WTC11 (cell line): Measurements from ENCODE around the gene PTPN21. TPM values are rescaled to one million over a fixed set of nuclear protein-coding genes. Genes with fewer than 3 reads are reported as not detected.

ENCODE experiments used
- CREM ChIP-seq: sonication (generic); formaldehyde crosslinking; IDR thresholded peaks from 2 replicates; pipeline ENCODE4 v1.8.1; 2022; ENCODE audit warnings: mild to moderate bottlenecking, missing genetic modification reagents, moderate library complexity
- ESRRA ChIP-seq: sonication (generic); formaldehyde crosslinking; IDR thresholded peaks from 2 replicates; pipeline ENCODE4 v1.8.1; 2022; ENCODE audit warnings: mild to moderate bottlenecking, missing genetic modification reagents, borderline replicate concordance
- FOXJ3 ChIP-seq: sonication (generic); formaldehyde crosslinking; IDR thresholded peaks from 2 replicates; pipeline ENCODE4 v1.9.0; 2021; ENCODE audit warnings: missing genetic modification reagents, mild to moderate bottlenecking, borderline replicate concordance
- JUN ChIP-seq: sonication (generic); formaldehyde crosslinking; IDR thresholded peaks from 2 replicates; pipeline ENCODE4 v1.8.0; 2023; ENCODE audit warnings: mild to moderate bottlenecking, missing genetic modification reagents
- NR1H2 ChIP-seq: sonication (generic); formaldehyde crosslinking; IDR thresholded peaks from 2 replicates; pipeline ENCODE4 v1.9.0; 2021; ENCODE audit warnings: mild to moderate bottlenecking, moderate library complexity, missing genetic modification reagents
- OVOL2 ChIP-seq: fragments of 250-450 bp; sonication (Bioruptor Pico); IDR thresholded peaks from 2 replicates; pipeline ENCODE4 v1.9.0; 2021; ENCODE audit warnings: mild to moderate bottlenecking, borderline replicate concordance
- ZNF138 ChIP-seq: sonication (generic); formaldehyde crosslinking; conservative IDR thresholded peaks from 2 replicates; pipeline ENCODE4 v1.8.1; 2022; ENCODE audit warnings: mild to moderate bottlenecking, moderate library complexity, missing genetic modification reagents
- ZNF232 ChIP-seq: sonication (generic); formaldehyde crosslinking; IDR thresholded peaks from 2 replicates; pipeline ENCODE4 v1.8.0; 2022; ENCODE audit warnings: mild to moderate bottlenecking, missing genetic modification reagents
- ZNF423 ChIP-seq: fragments of 250-450 bp; sonication (Bioruptor Pico); IDR thresholded peaks from 2 replicates; pipeline ENCODE4 v2.1.2; 2022; ENCODE audit warnings: mild to moderate bottlenecking, moderate library complexity
- total RNA-seq: library from RNA; stranded (reverse); gene quantifications from 3 replicates; pipeline ENCODE4 v1.2.3, GENCODE V29; 2021
- TF ChIP-seq, protein P1 (sequence below): sonication (generic); formaldehyde crosslinking; IDR thresholded peaks from 2 replicates; pipeline ENCODE4 v1.8.1; 2023; ENCODE audit warnings: mild to moderate bottlenecking, missing genetic modification reagents
- TF ChIP-seq, protein P2 (sequence below): sonication (generic); formaldehyde crosslinking; IDR thresholded peaks from 2 replicates; pipeline ENCODE4 v1.8.1; 2023; ENCODE audit warnings: mild to moderate bottlenecking, missing genetic modification reagents
- TF ChIP-seq, protein P3 (sequence below): fragments of 250-450 bp; sonication (Bioruptor Pico); IDR thresholded peaks from 2 replicates; pipeline ENCODE4 v1.8.0; 2021; ENCODE audit warnings: mild to moderate bottlenecking
- TF ChIP-seq, protein P4 (sequence below): sonication (generic); formaldehyde crosslinking; IDR thresholded peaks from 2 replicates; pipeline ENCODE4 v1.8.0; 2022; ENCODE audit warnings: mild to moderate bottlenecking, missing genetic modification reagents
- TF ChIP-seq, protein P5 (sequence below): sonication (generic); formaldehyde crosslinking; IDR thresholded peaks from 2 replicates; pipeline ENCODE4 v1.8.0; 2022; ENCODE audit warnings: mild to moderate bottlenecking, missing genetic modification reagents
- TF ChIP-seq, protein P6 (sequence below): sonication (generic); formaldehyde crosslinking; IDR thresholded peaks from 2 replicates; pipeline ENCODE4 v1.8.1; 2022; ENCODE audit warnings: low read depth, mild to moderate bottlenecking, moderate library complexity, missing genetic modification reagents, borderline replicate concordance
- TF ChIP-seq, protein P7 (sequence below): sonication (generic); formaldehyde crosslinking; IDR thresholded peaks from 2 replicates; pipeline ENCODE4 v1.8.1; 2023; ENCODE audit warnings: mild to moderate bottlenecking, missing genetic modification reagents, borderline replicate concordance
- TF ChIP-seq, protein P8 (sequence below): fragments of 250-450 bp; sonication (Bioruptor Pico); conservative IDR thresholded peaks from 2 replicates; pipeline ENCODE4 v1.9.0; 2021; ENCODE audit warnings: mild to moderate bottlenecking
- TF ChIP-seq, protein P9 (sequence below): sonication (generic); formaldehyde crosslinking; IDR thresholded peaks from 2 replicates; pipeline ENCODE4 v1.8.0; 2023; ENCODE audit warnings: mild to moderate bottlenecking, missing genetic modification reagents
- TF ChIP-seq, protein P10 (sequence below): sonication (generic); formaldehyde crosslinking; IDR thresholded peaks from 2 replicates; pipeline ENCODE4 v1.8.1; 2023; ENCODE audit warnings: mild to moderate bottlenecking, missing genetic modification reagents, moderate library complexity

The PTPN21 gene
- total RNA-seq, 1 experiment from 2014 or later, result 7.5 TPM

DNA sequence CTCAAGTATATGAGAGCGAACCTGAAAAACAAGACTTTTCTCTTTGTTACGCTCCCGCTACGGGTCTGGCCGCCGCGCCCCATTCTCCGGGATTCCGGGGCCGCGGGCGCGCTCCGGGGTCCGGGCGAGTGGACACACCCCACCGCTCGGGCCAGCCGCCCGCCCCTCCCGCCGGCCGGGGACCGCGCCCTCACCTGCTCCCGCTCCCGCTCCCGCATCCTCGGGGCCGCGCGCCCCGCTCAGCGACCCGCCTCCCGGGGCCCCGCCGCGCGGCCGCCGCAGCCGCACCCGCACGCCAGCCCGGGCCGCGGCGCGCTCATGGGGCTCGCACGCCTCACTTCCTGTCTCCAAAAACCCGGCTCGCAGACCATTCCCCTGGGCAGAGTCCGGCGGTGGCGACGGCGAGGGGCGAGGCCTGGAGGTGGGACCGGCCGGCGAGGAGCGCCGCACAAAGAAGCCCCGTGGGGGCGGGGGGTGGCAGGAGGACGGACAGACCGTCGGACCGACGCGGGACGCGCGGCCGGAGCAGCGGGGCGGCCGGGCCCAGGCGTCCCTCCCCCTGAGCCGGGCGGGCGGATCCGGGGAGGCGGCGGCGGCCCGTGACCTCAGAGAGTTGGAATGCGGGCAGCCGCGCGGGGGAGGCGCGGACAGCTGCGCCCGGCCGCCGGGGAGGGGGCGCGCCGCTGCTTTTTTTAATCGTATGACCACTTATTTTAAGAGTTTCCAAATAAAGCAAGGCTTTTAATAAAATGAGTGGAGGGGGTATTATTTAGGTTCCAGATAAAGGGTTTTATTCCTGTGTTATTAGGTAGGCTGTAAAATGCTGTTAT is at the start of gene PTPN21 (continued):
- TF ChIP-seq, protein P1, sequence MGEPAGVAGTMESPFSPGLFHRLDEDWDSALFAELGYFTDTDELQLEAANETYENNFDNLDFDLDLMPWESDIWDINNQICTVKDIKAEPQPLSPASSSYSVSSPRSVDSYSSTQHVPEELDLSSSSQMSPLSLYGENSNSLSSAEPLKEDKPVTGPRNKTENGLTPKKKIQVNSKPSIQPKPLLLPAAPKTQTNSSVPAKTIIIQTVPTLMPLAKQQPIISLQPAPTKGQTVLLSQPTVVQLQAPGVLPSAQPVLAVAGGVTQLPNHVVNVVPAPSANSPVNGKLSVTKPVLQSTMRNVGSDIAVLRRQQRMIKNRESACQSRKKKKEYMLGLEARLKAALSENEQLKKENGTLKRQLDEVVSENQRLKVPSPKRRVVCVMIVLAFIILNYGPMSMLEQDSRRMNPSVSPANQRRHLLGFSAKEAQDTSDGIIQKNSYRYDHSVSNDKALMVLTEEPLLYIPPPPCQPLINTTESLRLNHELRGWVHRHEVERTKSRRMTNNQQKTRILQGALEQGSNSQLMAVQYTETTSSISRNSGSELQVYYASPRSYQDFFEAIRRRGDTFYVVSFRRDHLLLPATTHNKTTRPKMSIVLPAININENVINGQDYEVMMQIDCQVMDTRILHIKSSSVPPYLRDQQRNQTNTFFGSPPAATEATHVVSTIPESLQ (CRISPR knock-in tag), result no peak
- TF ChIP-seq JUN (CRISPR knock-in tag), result no peak
- no peak for TF ChIP-seq FOXJ3 (CRISPR knock-in tag)
- TF ChIP-seq, protein P2, sequence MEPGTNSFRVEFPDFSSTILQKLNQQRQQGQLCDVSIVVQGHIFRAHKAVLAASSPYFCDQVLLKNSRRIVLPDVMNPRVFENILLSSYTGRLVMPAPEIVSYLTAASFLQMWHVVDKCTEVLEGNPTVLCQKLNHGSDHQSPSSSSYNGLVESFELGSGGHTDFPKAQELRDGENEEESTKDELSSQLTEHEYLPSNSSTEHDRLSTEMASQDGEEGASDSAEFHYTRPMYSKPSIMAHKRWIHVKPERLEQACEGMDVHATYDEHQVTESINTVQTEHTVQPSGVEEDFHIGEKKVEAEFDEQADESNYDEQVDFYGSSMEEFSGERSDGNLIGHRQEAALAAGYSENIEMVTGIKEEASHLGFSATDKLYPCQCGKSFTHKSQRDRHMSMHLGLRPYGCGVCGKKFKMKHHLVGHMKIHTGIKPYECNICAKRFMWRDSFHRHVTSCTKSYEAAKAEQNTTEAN, result no peak
- TF ChIP-seq ZNF423 (CRISPR knock-in tag), result no peak
- no peak for TF ChIP-seq OVOL2
- no peak for TF ChIP-seq ESRRA (CRISPR knock-in tag)
- no peak for TF ChIP-seq NR1H2 (CRISPR knock-in tag)
- TF ChIP-seq CREM (CRISPR knock-in tag), result peak; percentile 70; the same call in 1 of the 2 replicates
- TF ChIP-seq, protein P3, sequence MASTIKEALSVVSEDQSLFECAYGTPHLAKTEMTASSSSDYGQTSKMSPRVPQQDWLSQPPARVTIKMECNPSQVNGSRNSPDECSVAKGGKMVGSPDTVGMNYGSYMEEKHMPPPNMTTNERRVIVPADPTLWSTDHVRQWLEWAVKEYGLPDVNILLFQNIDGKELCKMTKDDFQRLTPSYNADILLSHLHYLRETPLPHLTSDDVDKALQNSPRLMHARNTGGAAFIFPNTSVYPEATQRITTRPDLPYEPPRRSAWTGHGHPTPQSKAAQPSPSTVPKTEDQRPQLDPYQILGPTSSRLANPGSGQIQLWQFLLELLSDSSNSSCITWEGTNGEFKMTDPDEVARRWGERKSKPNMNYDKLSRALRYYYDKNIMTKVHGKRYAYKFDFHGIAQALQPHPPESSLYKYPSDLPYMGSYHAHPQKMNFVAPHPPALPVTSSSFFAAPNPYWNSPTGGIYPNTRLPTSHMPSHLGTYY (CRISPR knock-in tag), result no peak
- TF ChIP-seq, protein P4, sequence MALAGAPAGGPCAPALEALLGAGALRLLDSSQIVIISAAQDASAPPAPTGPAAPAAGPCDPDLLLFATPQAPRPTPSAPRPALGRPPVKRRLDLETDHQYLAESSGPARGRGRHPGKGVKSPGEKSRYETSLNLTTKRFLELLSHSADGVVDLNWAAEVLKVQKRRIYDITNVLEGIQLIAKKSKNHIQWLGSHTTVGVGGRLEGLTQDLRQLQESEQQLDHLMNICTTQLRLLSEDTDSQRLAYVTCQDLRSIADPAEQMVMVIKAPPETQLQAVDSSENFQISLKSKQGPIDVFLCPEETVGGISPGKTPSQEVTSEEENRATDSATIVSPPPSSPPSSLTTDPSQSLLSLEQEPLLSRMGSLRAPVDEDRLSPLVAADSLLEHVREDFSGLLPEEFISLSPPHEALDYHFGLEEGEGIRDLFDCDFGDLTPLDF (CRISPR knock-in tag), result no peak
- TF ChIP-seq, protein P5, sequence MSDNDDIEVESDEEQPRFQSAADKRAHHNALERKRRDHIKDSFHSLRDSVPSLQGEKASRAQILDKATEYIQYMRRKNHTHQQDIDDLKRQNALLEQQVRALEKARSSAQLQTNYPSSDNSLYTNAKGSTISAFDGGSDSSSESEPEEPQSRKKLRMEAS (CRISPR knock-in tag), result peak; percentile 41; the same call in 1 of the 2 replicates
- TF ChIP-seq, protein P6, sequence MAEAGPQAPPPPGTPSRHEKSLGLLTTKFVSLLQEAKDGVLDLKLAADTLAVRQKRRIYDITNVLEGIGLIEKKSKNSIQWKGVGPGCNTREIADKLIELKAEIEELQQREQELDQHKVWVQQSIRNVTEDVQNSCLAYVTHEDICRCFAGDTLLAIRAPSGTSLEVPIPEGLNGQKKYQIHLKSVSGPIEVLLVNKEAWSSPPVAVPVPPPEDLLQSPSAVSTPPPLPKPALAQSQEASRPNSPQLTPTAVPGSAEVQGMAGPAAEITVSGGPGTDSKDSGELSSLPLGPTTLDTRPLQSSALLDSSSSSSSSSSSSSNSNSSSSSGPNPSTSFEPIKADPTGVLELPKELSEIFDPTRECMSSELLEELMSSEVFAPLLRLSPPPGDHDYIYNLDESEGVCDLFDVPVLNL, result no peak
- TF ChIP-seq, protein P7, sequence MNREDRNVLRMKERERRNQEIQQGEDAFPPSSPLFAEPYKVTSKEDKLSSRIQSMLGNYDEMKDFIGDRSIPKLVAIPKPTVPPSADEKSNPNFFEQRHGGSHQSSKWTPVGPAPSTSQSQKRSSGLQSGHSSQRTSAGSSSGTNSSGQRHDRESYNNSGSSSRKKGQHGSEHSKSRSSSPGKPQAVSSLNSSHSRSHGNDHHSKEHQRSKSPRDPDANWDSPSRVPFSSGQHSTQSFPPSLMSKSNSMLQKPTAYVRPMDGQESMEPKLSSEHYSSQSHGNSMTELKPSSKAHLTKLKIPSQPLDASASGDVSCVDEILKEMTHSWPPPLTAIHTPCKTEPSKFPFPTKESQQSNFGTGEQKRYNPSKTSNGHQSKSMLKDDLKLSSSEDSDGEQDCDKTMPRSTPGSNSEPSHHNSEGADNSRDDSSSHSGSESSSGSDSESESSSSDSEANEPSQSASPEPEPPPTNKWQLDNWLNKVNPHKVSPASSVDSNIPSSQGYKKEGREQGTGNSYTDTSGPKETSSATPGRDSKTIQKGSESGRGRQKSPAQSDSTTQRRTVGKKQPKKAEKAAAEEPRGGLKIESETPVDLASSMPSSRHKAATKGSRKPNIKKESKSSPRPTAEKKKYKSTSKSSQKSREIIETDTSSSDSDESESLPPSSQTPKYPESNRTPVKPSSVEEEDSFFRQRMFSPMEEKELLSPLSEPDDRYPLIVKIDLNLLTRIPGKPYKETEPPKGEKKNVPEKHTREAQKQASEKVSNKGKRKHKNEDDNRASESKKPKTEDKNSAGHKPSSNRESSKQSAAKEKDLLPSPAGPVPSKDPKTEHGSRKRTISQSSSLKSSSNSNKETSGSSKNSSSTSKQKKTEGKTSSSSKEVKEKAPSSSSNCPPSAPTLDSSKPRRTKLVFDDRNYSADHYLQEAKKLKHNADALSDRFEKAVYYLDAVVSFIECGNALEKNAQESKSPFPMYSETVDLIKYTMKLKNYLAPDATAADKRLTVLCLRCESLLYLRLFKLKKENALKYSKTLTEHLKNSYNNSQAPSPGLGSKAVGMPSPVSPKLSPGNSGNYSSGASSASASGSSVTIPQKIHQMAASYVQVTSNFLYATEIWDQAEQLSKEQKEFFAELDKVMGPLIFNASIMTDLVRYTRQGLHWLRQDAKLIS, result no peak
- TF ChIP-seq, protein P8, sequence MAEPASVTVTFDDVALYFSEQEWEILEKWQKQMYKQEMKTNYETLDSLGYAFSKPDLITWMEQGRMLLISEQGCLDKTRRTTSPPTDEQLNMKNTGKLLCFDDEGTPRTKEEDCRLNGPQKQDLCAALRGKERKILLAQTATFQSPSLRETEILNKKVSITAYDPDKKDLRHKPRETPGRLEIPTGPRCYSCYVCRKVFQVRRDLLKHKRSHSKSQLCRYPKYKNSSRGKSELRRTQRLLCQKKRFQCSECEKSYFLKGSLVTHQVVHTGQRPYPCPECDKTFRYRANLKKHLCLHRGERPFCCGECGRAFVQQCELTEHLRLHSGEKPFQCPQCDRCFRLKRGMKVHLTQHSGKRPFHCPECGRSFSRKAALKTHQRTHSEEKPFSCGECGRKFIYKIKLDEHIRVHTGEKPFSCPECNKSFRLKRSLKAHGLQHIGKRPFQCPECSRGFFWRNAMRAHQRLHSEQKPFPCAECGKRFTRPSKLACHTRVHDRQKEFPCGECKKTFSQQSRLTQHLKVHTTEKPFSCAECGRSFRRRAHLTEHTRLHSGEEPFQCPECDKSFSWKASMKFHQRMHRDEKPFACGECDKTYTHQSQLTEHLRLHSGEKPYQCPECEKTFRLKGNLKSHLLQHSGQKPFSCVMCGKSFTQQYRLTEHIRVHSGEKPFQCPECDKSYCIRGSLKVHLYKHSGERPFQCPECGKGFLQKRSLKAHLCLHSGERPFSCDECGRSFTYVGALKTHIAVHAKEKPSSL (CRISPR knock-in tag), result no peak
- TF ChIP-seq, protein P9, sequence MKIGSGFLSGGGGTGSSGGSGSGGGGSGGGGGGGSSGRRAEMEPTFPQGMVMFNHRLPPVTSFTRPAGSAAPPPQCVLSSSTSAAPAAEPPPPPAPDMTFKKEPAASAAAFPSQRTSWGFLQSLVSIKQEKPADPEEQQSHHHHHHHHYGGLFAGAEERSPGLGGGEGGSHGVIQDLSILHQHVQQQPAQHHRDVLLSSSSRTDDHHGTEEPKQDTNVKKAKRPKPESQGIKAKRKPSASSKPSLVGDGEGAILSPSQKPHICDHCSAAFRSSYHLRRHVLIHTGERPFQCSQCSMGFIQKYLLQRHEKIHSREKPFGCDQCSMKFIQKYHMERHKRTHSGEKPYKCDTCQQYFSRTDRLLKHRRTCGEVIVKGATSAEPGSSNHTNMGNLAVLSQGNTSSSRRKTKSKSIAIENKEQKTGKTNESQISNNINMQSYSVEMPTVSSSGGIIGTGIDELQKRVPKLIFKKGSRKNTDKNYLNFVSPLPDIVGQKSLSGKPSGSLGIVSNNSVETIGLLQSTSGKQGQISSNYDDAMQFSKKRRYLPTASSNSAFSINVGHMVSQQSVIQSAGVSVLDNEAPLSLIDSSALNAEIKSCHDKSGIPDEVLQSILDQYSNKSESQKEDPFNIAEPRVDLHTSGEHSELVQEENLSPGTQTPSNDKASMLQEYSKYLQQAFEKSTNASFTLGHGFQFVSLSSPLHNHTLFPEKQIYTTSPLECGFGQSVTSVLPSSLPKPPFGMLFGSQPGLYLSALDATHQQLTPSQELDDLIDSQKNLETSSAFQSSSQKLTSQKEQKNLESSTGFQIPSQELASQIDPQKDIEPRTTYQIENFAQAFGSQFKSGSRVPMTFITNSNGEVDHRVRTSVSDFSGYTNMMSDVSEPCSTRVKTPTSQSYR, result no peak
- TF ChIP-seq, protein P10, sequence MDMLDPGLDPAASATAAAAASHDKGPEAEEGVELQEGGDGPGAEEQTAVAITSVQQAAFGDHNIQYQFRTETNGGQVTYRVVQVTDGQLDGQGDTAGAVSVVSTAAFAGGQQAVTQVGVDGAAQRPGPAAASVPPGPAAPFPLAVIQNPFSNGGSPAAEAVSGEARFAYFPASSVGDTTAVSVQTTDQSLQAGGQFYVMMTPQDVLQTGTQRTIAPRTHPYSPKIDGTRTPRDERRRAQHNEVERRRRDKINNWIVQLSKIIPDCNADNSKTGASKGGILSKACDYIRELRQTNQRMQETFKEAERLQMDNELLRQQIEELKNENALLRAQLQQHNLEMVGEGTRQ (CRISPR knock-in tag), result peak; percentile 31; the same call in 1 of the 2 replicates
- no peak for TF ChIP-seq ZNF138 (CRISPR knock-in tag)
- no peak for TF ChIP-seq ZNF232
